B cell (primary cell): ENCODE results near the gene CSNK1E. TPM values are rescaled to one million over a fixed set of nuclear protein-coding genes. Genes with fewer than 3 reads are reported as not detected.

Experiments
- ATAC-seq: fragments of 200-7000 bp; cut with Tn5 transposase; one replicate; pipeline ENCODE4 v1.10.0; 2021; ENCODE audit warnings: low read depth, mild to moderate bottlenecking, moderate number of reproducible peaks, moderate library complexity
- CTCF ChIA-PET: fragments of 350-600 bp; sonication (Branson Sonifier 250); formaldehyde crosslinking; loops from one replicate; lab custom pipeline; 2021; ENCODE audit warnings: antibody characterized with exemption, inconsistent platforms; lab: Charles Lee
- POLR2A ChIA-PET: fragments of 350-600 bp; sonication (Branson Sonifier 250); formaldehyde crosslinking; loops from one replicate; lab custom pipeline; 2021; ENCODE audit warnings: antibody characterized with exemption; lab: Charles Lee
- DNase-seq: peaks from one replicate; pipeline ENCODE4 v3.0.0; 2013
- H2AFZ ChIP-seq: 2 replicates; pipeline ENCODE4 v1.6.1; 2012; ENCODE audit warnings: mild to moderate bottlenecking, low read depth, low read length; ENCODE audit not compliant: insufficient read depth, poor library complexity, severe bottlenecking
- H3K27ac ChIP-seq, 2 donors: 1 replicate in 1 of 2; 2 replicates in 1 of 2; pipeline ENCODE4 v1.5.1; 2012 to 2013; ENCODE audit warnings: low read length in 2 of 2, mild to moderate bottlenecking in 2 of 2, moderate library complexity in 1 of 2
- H3K27me3 ChIP-seq, 4 experiments: fragments of 200-600 bp in 1 of 4; sonication (generic) in 1 of 4; replicated peaks in 1 of 4; 1 replicate in 2 of 4; 2 replicates in 2 of 4; pipeline versions ENCODE4 v1.6.1 to v1.7.0; 2013 to 2016; ENCODE audit warnings: low read length in 3 of 4, mild to moderate bottlenecking in 2 of 4, mixed read lengths in 1 of 4, moderate library complexity in 1 of 4; ENCODE audit not compliant: insufficient read depth in 4 of 4, control insufficient read depth in 3 of 4; ENCODE audit errors: control extremely low read depth in 1 of 4
- H3K36me3 ChIP-seq, 2 experiments: replicated peaks in 1 of 2; 1 replicate in 1 of 2; 2 replicates in 1 of 2; pipeline versions ENCODE4 v1.6.1 to v1.7.1; 2013; ENCODE audit warnings: low read length in 1 of 2; ENCODE audit not compliant: insufficient read depth in 2 of 2, control insufficient read depth in 1 of 2; ENCODE audit errors: control extremely low read depth in 1 of 2, extremely low read depth in 1 of 2
- H3K4me1 ChIP-seq, 2 donors: fragments of 200-600 bp in 1 of 2; sonication (generic) in 1 of 2; 1 replicate in 1 of 2; 2 replicates in 1 of 2; pipeline versions ENCODE4 v1.5.1 to v1.6.1; 2013 to 2017; ENCODE audit warnings: low read length in 2 of 2; ENCODE audit not compliant: control insufficient read depth in 2 of 2, insufficient read depth in 2 of 2
- H3K4me2 ChIP-seq: replicated peaks from 2 replicates; pipeline ENCODE3; 2012; ENCODE audit warnings: mild to moderate bottlenecking, low read depth, low read length; ENCODE audit not compliant: poor library complexity, severe bottlenecking
- H3K4me3 ChIP-seq, 5 experiments: fragments of 200-600 bp in 1 of 5; sonication (generic) in 1 of 5; 1 replicate in 3 of 5; 2 replicates in 2 of 5; pipeline versions ENCODE4 v1.5.1 to v1.7.0; 2011 to 2016; ENCODE audit warnings: low read length in 4 of 5, mild to moderate bottlenecking in 4 of 5, low read depth in 2 of 5, control low read depth in 1 of 5, moderate library complexity in 1 of 5; ENCODE audit not compliant: insufficient read depth in 1 of 5; ENCODE audit errors: control extremely low read depth in 1 of 5, extremely low read depth in 1 of 5
- H3K79me2 ChIP-seq: fragments of 200-600 bp; sonication (generic); one replicate; pipeline ENCODE4 v1.6.0; 2016; ENCODE audit warnings: low read length; ENCODE audit not compliant: control insufficient read depth, insufficient read depth
- H3K9ac ChIP-seq: fragments of 200-600 bp; sonication (generic); 2 replicates; pipeline ENCODE4 v1.6.1; 2017; ENCODE audit warnings: mild to moderate bottlenecking, low read length, moderate library complexity
- H3K9me3 ChIP-seq, 3 donors: one replicate each; pipeline versions ENCODE4 v1.6.1 to v1.7.1; 2013; ENCODE audit warnings: low read length in 2 of 3; ENCODE audit not compliant: control insufficient read depth in 2 of 3, insufficient read depth in 1 of 3; ENCODE audit errors: control extremely low read depth in 1 of 3
- H4K20me1 ChIP-seq: 2 replicates; pipeline ENCODE4 v1.6.0; 2012; ENCODE audit warnings: mild to moderate bottlenecking, low read length; ENCODE audit not compliant: insufficient read depth, control insufficient read depth, poor library complexity, severe bottlenecking
- H3K27ac Mint-ChIP-seq: one replicate; pipeline ENCODE4 v1.8.0; 2021; ENCODE audit warnings: mixed read lengths
- H3K27me3 Mint-ChIP-seq: one replicate; pipeline ENCODE4 v1.8.0; 2021; ENCODE audit warnings: mixed read lengths
- H3K4me1 Mint-ChIP-seq: one replicate; pipeline ENCODE4 v1.8.0; 2021; ENCODE audit warnings: mixed read lengths
- H3K4me3 Mint-ChIP-seq: one replicate; pipeline ENCODE4 v1.8.0; 2021; ENCODE audit warnings: mixed read lengths
- H3K9me3 Mint-ChIP-seq: one replicate; pipeline ENCODE4 v1.8.0; 2022; ENCODE audit warnings: mixed read lengths; ENCODE audit not compliant: insufficient read depth
- EZH2 ChIP-seq: IDR thresholded peaks from 2 replicates; pipeline ENCODE4 v1.6.1; 2012; ENCODE audit warnings: borderline replicate concordance, low read depth, mild to moderate bottlenecking, moderate library complexity, low read length; ENCODE audit not compliant: insufficient read depth, poor library complexity, severe bottlenecking
- WGBS: methylation state at CpG from one replicate; pipeline ENCODE4 v1.1.5; 2013; ENCODE audit warnings: missing lambda C conversion rate; ENCODE audit not compliant: insufficient coverage; 5-methylcytosine and 5-hydroxymethylcytosine counted together
- intact Hi-C: fragments of 100-400 bp; cut with micrococcal nuclease; formaldehyde crosslinking; loops from one replicate; pipeline ENCODE4 v1.10.0; 2022
- polyA plus RNA-seq: library from polyadenylated mRNA; depleted of rRNA; stranded (reverse); fragments of >200 nt; gene quantifications from 2 replicates; pipeline ENCODE4 v1.2.3, GENCODE V29; 2012
- total RNA-seq, 2 donors: library from RNA; stranded (reverse); fragments of 120-200 nt in 1 of 2; gene quantifications; 1 replicate in 1 of 2; 2 replicates in 1 of 2; pipeline versions ENCODE4 v1.2.3 to v1.2.4, GENCODE V29; 2013 to 2022
- TF ChIP-seq, protein P1 (sequence below): fragments of 200-600 bp; IDR thresholded peaks from one replicate; pipeline ENCODE4 v1.8.0; 2022; ENCODE audit warnings: antibody characterized with exemption, mild to moderate bottlenecking

The CSNK1E gene
- total and polyA plus RNA-seq, 2 donors (not counting 1 experiment from before 2014, with no cell fraction given) = 113 to 133 TPM

DNA sequence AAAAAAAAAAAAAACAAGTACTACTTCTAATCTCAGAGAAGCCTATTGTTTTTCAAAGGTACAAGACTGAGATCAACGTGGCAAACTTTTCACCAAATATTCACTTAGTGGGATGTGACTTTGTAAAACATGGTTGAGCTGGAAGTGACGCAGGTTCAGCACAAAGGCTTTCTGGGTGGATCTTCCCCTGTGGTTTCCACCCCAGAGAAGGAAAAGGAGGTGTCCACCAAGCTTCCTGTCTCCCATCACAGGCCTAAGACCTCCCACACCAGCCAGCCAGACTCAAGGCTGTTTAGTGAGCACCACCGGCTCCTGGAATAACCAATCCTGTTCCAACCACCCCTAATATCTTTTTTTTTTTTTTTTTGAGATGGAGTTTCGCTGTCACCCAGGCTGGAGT lies 50.1 kb downstream of the CSNK1E start:
- no peak for ATAC-seq
- no peaks in the 10 kb centered on the region for H3K36me3 ChIP-seq
- no peak overlapping the region for H3K27ac ChIP-seq
- peak; percentile 37 for DNase-seq
- ChIA-PET CTCF (interaction anchor here (0.7 kb wide), 2 partner anchors 10 to 594 kb away, joined by 3 to 6 read pairs; no protein-coding TSS in a partner anchor), POLR2A (interaction anchor here (0.7 kb wide), 1 partner anchor 14 kb away, joined by 5 read pairs; no protein-coding TSS in a partner anchor)
- TF ChIP-seq, protein P1, sequence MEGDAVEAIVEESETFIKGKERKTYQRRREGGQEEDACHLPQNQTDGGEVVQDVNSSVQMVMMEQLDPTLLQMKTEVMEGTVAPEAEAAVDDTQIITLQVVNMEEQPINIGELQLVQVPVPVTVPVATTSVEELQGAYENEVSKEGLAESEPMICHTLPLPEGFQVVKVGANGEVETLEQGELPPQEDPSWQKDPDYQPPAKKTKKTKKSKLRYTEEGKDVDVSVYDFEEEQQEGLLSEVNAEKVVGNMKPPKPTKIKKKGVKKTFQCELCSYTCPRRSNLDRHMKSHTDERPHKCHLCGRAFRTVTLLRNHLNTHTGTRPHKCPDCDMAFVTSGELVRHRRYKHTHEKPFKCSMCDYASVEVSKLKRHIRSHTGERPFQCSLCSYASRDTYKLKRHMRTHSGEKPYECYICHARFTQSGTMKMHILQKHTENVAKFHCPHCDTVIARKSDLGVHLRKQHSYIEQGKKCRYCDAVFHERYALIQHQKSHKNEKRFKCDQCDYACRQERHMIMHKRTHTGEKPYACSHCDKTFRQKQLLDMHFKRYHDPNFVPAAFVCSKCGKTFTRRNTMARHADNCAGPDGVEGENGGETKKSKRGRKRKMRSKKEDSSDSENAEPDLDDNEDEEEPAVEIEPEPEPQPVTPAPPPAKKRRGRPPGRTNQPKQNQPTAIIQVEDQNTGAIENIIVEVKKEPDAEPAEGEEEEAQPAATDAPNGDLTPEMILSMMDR = no peak
- no peak for TF ChIP-seq EZH2
- H3K9me3 Mint-ChIP-seq = no peaks in the 10 kb centered on the region
- no peak overlapping the region for H3K9ac ChIP-seq
- no peak overlapping the region for H3K4me3 Mint-ChIP-seq
- peaks cover 5% of the 10 kb centered on the region for H4K20me1 ChIP-seq
- H3K4me2 ChIP-seq = no peak overlapping the region
- intact Hi-C loops = no loop called here
- no peak overlapping the region for H3K27ac Mint-ChIP-seq
- no peak overlapping the region for H2AFZ ChIP-seq
- H3K79me2 ChIP-seq = peaks cover 18% of the 10 kb centered on the region
- H3K4me1 Mint-ChIP-seq = peaks cover 38% of the 10 kb centered on the region
- H3K27me3 Mint-ChIP-seq = no peaks in the 10 kb centered on the region
- H3K4me1 ChIP-seq = peaks cover 6 to 16% of the 10 kb centered on the region in 2 donors
- no peaks in the 10 kb centered on the region for H3K9me3 ChIP-seq
- no peaks in the 10 kb centered on the region for H3K27me3 ChIP-seq
- 17% methylated on average over 1 of the region's 4 CpGs for WGBS
- no peak overlapping the region for H3K4me3 ChIP-seq

DNA sequence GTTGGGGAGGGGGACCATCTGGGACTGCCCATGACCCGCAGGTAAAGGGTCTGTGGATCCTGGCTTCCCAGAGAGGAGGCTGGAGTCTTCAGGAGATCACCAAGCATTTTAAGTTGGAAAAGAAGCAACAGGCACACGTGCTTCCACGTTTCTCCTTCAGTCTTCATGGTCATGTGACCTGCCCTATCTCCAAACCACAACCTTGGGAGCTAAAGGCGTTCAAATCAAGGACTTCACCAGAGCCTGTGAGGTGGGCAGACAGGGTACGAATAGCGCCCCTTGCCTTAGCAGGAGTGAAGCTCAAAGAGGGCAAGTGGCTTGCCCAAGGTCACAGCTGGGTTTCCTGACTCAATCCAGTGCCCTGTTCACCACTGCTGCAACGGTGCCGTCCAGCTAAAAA lies 51.1 kb downstream of the CSNK1E start:
- H3K27ac Mint-ChIP-seq = no peak overlapping the region
- Histone ChIP-seq H3K27ac (no peak overlapping the region), H3K9me3 (no peaks in the 10 kb centered on the region), H3K36me3 (no peaks in the 10 kb centered on the region), H4K20me1 (peaks cover 5% of the 10 kb centered on the region), H2AFZ (no peak overlapping the region), H3K4me1 (peaks cover 0 to 8% of the 10 kb centered on the region in 2 donors), H3K4me2 (no peak overlapping the region), H3K9ac (no peak overlapping the region), H3K27me3 (no peaks in the 10 kb centered on the region), H3K79me2 (peaks cover 20% of the 10 kb centered on the region), H3K4me3 (no peak overlapping the region)
- H3K4me3 Mint-ChIP-seq = no peak overlapping the region
- no peaks in the 10 kb centered on the region for H3K9me3 Mint-ChIP-seq
- WGBS = 57% methylated on average over 7 of the region's 8 CpGs
- DNase-seq (no peak), ATAC-seq (no peak)
- CTCF ChIA-PET = no interaction called here
- POLR2A ChIA-PET = interaction anchor here (0.7 kb wide), 1 partner anchor 13 kb away, joined by 5 read pairs; no protein-coding TSS in a partner anchor
- no peaks in the 10 kb centered on the region for H3K27me3 Mint-ChIP-seq
- intact Hi-C loops = no loop called here
- TF ChIP-seq, protein P1 = no peak
- H3K4me1 Mint-ChIP-seq = peaks cover 38% of the 10 kb centered on the region
